Neural cell (in vitro differentiated cells): ENCODE measurements around the gene VARS2.

Experiments
- CTCF ChIP-seq: fragments of 450-650 bp; IDR thresholded peaks from 2 replicates; pipeline ENCODE4 v1.5.1; 2014; ENCODE audit warnings: antibody characterized with exemption, mild to moderate bottlenecking, moderate library complexity; ENCODE audit not compliant: poor library complexity, severe bottlenecking
- EP300 ChIP-seq: fragments of 450-650 bp; conservative IDR thresholded peaks from 2 replicates; pipeline ENCODE4 v1.6.1; 2014; ENCODE audit warnings: antibody characterized with exemption, mild to moderate bottlenecking, moderate library complexity; ENCODE audit not compliant: poor library complexity, severe bottlenecking
- EZH2 ChIP-seq: fragments of 200-600, 300-800 bp; shearing (Covaris generic), sonication (generic); IDR thresholded peaks from 2 replicates; pipeline ENCODE4 v1.6.1; 2014; ENCODE audit warnings: antibody characterized with exemption, low read length, borderline replicate concordance, mild to moderate bottlenecking; ENCODE audit not compliant: insufficient read depth, poor library complexity, severe bottlenecking
- POLR2AphosphoS5 ChIP-seq: IDR thresholded peaks from 2 replicates; pipeline ENCODE4 v1.6.1; 2012
- RAD21 ChIP-seq: fragments of 450-650 bp; conservative IDR thresholded peaks from 2 replicates; pipeline ENCODE4 v1.6.1; 2014; ENCODE audit warnings: antibody characterized with exemption, mild to moderate bottlenecking, moderate library complexity
- REST ChIP-seq: IDR thresholded peaks from 2 replicates; pipeline ENCODE4 v1.6.1; 2012; ENCODE audit warnings: borderline replicate concordance
- TAF1 ChIP-seq: IDR thresholded peaks from 2 replicates; pipeline ENCODE4 v1.6.1; 2012; ENCODE audit warnings: low read depth

GRCh38 chr6:30888816-30889495 is 25.1 kb upstream of the VARS2 start:
- TF ChIP-seq RAD21 (no peak), CTCF (no peak), EZH2 (no peak), EP300 (no peak), POLR2AphosphoS5 (no peak), TAF1 (no peak), REST (no peak)
